GM23338 (cell line): ENCODE results near the gene ZDHHC4. TPM values are rescaled to one million over a fixed set of nuclear protein-coding genes. Genes with fewer than 3 reads are reported as not detected.

Source experiments
- ATAC-seq: fragments of 200-7000 bp; cut with Tn5 transposase; 3 replicates; pipeline ENCODE4 v1.9.1; 2020
- DNase-seq: peaks from one replicate; pipeline ENCODE4 v3.0.0-alpha.2; 2015; ENCODE audit warnings: low spot score
- H2AFZ ChIP-seq: fragments of 200-600 bp; sonication (generic); 2 replicates; pipeline ENCODE4 v1.8.0; 2016; ENCODE audit warnings: antibody characterized with exemption, mild to moderate bottlenecking, moderate library complexity
- H3F3A ChIP-seq: fragments of 200-600 bp; sonication (generic); replicated peaks from 2 replicates; pipeline ENCODE4 v1.8.0; 2017; ENCODE audit warnings: antibody characterized with exemption, mixed run types, low read depth
- H3K27ac ChIP-seq: fragments of 200-600 bp; sonication (generic); 2 replicates; pipeline ENCODE4 v1.6.1; 2016; ENCODE audit warnings: low read depth
- H3K27me3 ChIP-seq: fragments of 200-600 bp; sonication (generic); 2 replicates; pipeline ENCODE4 v1.8.0; 2016; ENCODE audit warnings: mild to moderate bottlenecking, mixed run types, moderate library complexity; ENCODE audit not compliant: insufficient read depth
- H3K36me3 ChIP-seq: fragments of 200-600 bp; sonication (generic); 2 replicates; pipeline ENCODE4 v1.8.0; 2016; ENCODE audit warnings: mild to moderate bottlenecking; ENCODE audit not compliant: insufficient read depth
- H3K4me1 ChIP-seq: fragments of 200-600 bp; sonication (generic); 2 replicates; pipeline ENCODE4 v1.8.0; 2016; ENCODE audit warnings: mild to moderate bottlenecking, moderate library complexity; ENCODE audit not compliant: insufficient read depth
- H3K4me2 ChIP-seq: fragments of 200-600 bp; sonication (generic); 2 replicates; pipeline ENCODE4 v1.7.1; 2017; ENCODE audit warnings: mixed run types
- H3K4me3 ChIP-seq: fragments of 200-600 bp; sonication (generic); 2 replicates; pipeline ENCODE4 v1.6.1; 2016; ENCODE audit warnings: mixed run types
- H3K79me2 ChIP-seq: fragments of 200-600 bp; sonication (generic); replicated peaks from 2 replicates; pipeline ENCODE4 v1.8.0; 2017; ENCODE audit warnings: mild to moderate bottlenecking; ENCODE audit not compliant: insufficient read depth
- H3K9me2 ChIP-seq: fragments of 200-600 bp; sonication (generic); 2 replicates; pipeline ENCODE4 v1.8.0; 2017; ENCODE audit not compliant: insufficient read depth
- H4K20me1 ChIP-seq: fragments of 200-600 bp; sonication (generic); replicated peaks from 2 replicates; pipeline ENCODE4 v1.8.0; 2017; ENCODE audit warnings: mild to moderate bottlenecking; ENCODE audit not compliant: insufficient read depth
- H3K27ac Mint-ChIP-seq: 2 replicates; pipeline ENCODE4 v1.8.0; 2020; ENCODE audit warnings: inconsistent platforms, mild to moderate bottlenecking, moderate library complexity, mixed read lengths
- H3K27me3 Mint-ChIP-seq: 3 replicates; pipeline ENCODE4 v1.8.0; 2022; ENCODE audit warnings: low read depth, mild to moderate bottlenecking, moderate library complexity, mixed read lengths, inconsistent platforms; ENCODE audit not compliant: insufficient read depth, poor library complexity
- H3K36me3 Mint-ChIP-seq: 3 replicates; pipeline ENCODE4 v1.8.0; 2021; ENCODE audit warnings: low read depth, mild to moderate bottlenecking, inconsistent platforms, moderate library complexity, mixed read lengths
- H3K4me1 Mint-ChIP-seq: 3 replicates; pipeline ENCODE4 v1.8.0; 2020; ENCODE audit warnings: mild to moderate bottlenecking, inconsistent platforms, mixed read lengths
- H3K4me3 Mint-ChIP-seq: 3 replicates; pipeline ENCODE4 v1.8.0; 2021; ENCODE audit warnings: moderate library complexity, mild to moderate bottlenecking, inconsistent platforms, mixed read lengths
- H3K9me3 Mint-ChIP-seq: 3 replicates; pipeline ENCODE4 v1.8.0; 2020; ENCODE audit warnings: moderate library complexity, mild to moderate bottlenecking, inconsistent platforms, mixed read lengths
- CREB1 ChIP-seq: fragments of 250-450 bp; sonication (Bioruptor Pico); IDR thresholded peaks from 2 replicates; pipeline ENCODE4 v1.5.0; 2020; ENCODE audit warnings: low read depth, mild to moderate bottlenecking, moderate library complexity
- CTCF ChIP-seq, 2 experiments: fragments of 200-600 bp in 1 of 2; sonication (generic) in 1 of 2; conservative IDR thresholded peaks; 2 replicates each; pipeline versions ENCODE4 v1.5.1 to v1.6.1; 2016 to 2017; ENCODE audit warnings: antibody characterized with exemption in 2 of 2, low read depth in 2 of 2, mild to moderate bottlenecking in 2 of 2, moderate library complexity in 1 of 2
- ETS1 ChIP-seq: IDR thresholded peaks from 2 replicates; pipeline ENCODE4 v1.6.1; 2016; ENCODE audit warnings: antibody characterized with exemption
- EZH2 ChIP-seq: fragments of 200-600 bp; sonication (generic); IDR thresholded peaks from one replicate; pipeline ENCODE4 v1.8.0; 2017; ENCODE audit warnings: antibody characterized with exemption, mild to moderate bottlenecking, low read depth; ENCODE audit not compliant: unreplicated experiment
- EZH2phosphoT487 ChIP-seq: fragments of 200-600 bp; sonication (generic); IDR thresholded peaks from one replicate; pipeline ENCODE4 v1.8.1; 2018; ENCODE audit warnings: antibody characterized with exemption; ENCODE audit not compliant: unreplicated experiment
- JUNB ChIP-seq: IDR thresholded peaks from one replicate; pipeline ENCODE4 v1.6.1; 2016; ENCODE audit warnings: antibody characterized with exemption; ENCODE audit not compliant: unreplicated experiment
- NANOG ChIP-seq: IDR thresholded peaks from 2 replicates; pipeline ENCODE4 v1.6.1; 2016; ENCODE audit warnings: antibody characterized with exemption, borderline replicate concordance
- POLR2AphosphoS5 ChIP-seq: IDR thresholded peaks from 2 replicates; pipeline ENCODE4 v1.6.1; 2016; ENCODE audit warnings: antibody characterized with exemption, low read depth
- REST ChIP-seq: IDR thresholded peaks from one replicate; pipeline ENCODE4 v1.6.1; 2018; ENCODE audit warnings: antibody characterized with exemption; ENCODE audit not compliant: unreplicated experiment
- STAT1 ChIP-seq: IDR thresholded peaks from one replicate; pipeline ENCODE4 v1.6.1; 2016; ENCODE audit warnings: antibody characterized with exemption; ENCODE audit not compliant: unreplicated experiment
- ZNF114 ChIP-seq: fragments of 250-450 bp; sonication (Bioruptor Pico); IDR thresholded peaks from 2 replicates; pipeline ENCODE4 v1.5.0; 2020; ENCODE audit warnings: mild to moderate bottlenecking, moderate library complexity
- ZNF331 ChIP-seq: fragments of 250-450 bp; sonication (Bioruptor Pico); IDR thresholded peaks from 2 replicates; pipeline ENCODE4 v1.5.0; 2020; ENCODE audit warnings: low read depth, mild to moderate bottlenecking, moderate library complexity
- polyA plus RNA-seq: library from polyadenylated mRNA; unstranded; fragments of >200 nt; fragmentation: Nextera tagmentation; extraction: Ambion mirVana; gene quantifications from 2 replicates; pipeline ENCODE4 v1.2.1, GENCODE V29; 2016
- total RNA-seq: library from RNA; depleted of rRNA; stranded (reverse); fragments of >200 nt; shearing (Covaris generic); gene quantifications from 2 replicates; pipeline ENCODE4 v1.2.3, GENCODE V29; 2014

ZDHHC4 gene
- total and polyA plus RNA-seq, 2 experiments from 2014 or later, result 31.2 to 58.9 TPM

GRCh38 chr7:6558837-6559236, 18.4 kb upstream of the ZDHHC4 start (continued):
- TF ChIP-seq ETS1, result no peak

GRCh38 chr7:6559896-6560295, 17.4 kb upstream of the ZDHHC4 start:
- Histone ChIP-seq H3K4me2 (peak overlapping the region; percentile 57; the same call in 1 of the 2 replicates), H3K4me3 (no peak overlapping the region), H3K27ac (no peak overlapping the region), H4K20me1 (no peaks in the 10 kb centered on the region), H3K4me1 (peaks cover 14% of the 10 kb centered on the region; the same call in 1 of the 2 replicates), H2AFZ (peak overlapping the region; percentile 90; the same call in 1 of the 2 replicates), H3K79me2 (no peaks in the 10 kb centered on the region), H3K36me3 (no peaks in the 10 kb centered on the region), H3F3A (no peaks in the 10 kb centered on the region), H3K9me2 (no peaks in the 10 kb centered on the region), H3K27me3 (no peaks in the 10 kb centered on the region)
- Mint-ChIP-seq H3K9me3 (no peaks in the 10 kb centered on the region; the same call in 2 of the 3 replicates), H3K4me1 (peaks cover 8% of the 10 kb centered on the region), H3K27me3 (peaks cover 11% of the 10 kb centered on the region), H3K4me3 (no peak overlapping the region), H3K27ac (no peak overlapping the region), H3K36me3 (no peaks in the 10 kb centered on the region)
- peak; percentile 34 for DNase-seq
- TF ChIP-seq NANOG (no peak), CTCF (conservative IDR thresholded peaks at IDR 0.05; ENCODE audit: low read depth in 2 of 2) (no peak), JUNB (no peak), CREB1 (CRISPR knock-in tag) (no peak), ZNF331 (CRISPR knock-in tag) (no peak), EZH2phosphoT487 (no peak), EZH2 (no peak), REST (no peak), ZNF114 (CRISPR knock-in tag) (no peak), POLR2AphosphoS5 (no peak), STAT1 (no peak)
- peak; percentile 54 for ATAC-seq
